Sigmoid colon (tissue), 7 donors: Measurements from ENCODE around the gene ASPG. TPM values are rescaled to one million over a fixed set of nuclear protein-coding genes. Genes with fewer than 3 reads are reported as not detected.

Source experiments
- DNase-seq: peaks from one replicate; pipeline ENCODE4 v3.0.0-alpha.2; 2019
- H3K27ac ChIP-seq, 4 donors: fragments of 200-600 bp; sonication (generic); one replicate each; pipeline ENCODE4 v1.5.1; 2016 to 2019; ENCODE audit warnings: mild to moderate bottlenecking in 1 of 4
- H3K27me3 ChIP-seq, 3 donors: fragments of 200-600 bp; sonication (generic); one replicate each; pipeline ENCODE4 v1.5.1; 2019; ENCODE audit warnings: mild to moderate bottlenecking in 1 of 3
- H3K36me3 ChIP-seq, 4 donors: fragments of 200-600 bp; sonication (generic); one replicate each; pipeline ENCODE4 v1.5.1; 2016 to 2019
- H3K4me1 ChIP-seq, 4 donors: fragments of 200-600 bp; sonication (generic); one replicate each; pipeline ENCODE4 v1.5.1; 2017 to 2019
- H3K4me3 ChIP-seq, 4 donors: fragments of 200-600 bp; sonication (generic); one replicate each; pipeline ENCODE4 v1.5.1; 2017 to 2019; ENCODE audit warnings: mild to moderate bottlenecking in 2 of 4, moderate library complexity in 1 of 4
- H3K9me3 ChIP-seq, 4 donors: fragments of 200-600 bp in 3 of 4; sonication (generic) in 3 of 4; one replicate each; pipeline versions ENCODE4 v1.5.1 to v1.6.1; 2013 to 2019
- CTCF ChIP-seq, 4 experiments: fragments of 450-650 bp in 3 of 4; fragments of 200-600 bp in 1 of 4; IDR thresholded peaks; one replicate each; pipeline ENCODE4 v1.5.1; 2016 to 2019; ENCODE audit warnings: antibody characterized with exemption in 4 of 4, mild to moderate bottlenecking in 3 of 4, moderate library complexity in 2 of 4
- EP300 ChIP-seq, 4 donors: sonication (generic); formaldehyde crosslinking; IDR thresholded peaks; one replicate each; pipeline ENCODE4 v1.6.1; 2017; ENCODE audit warnings: antibody characterized with exemption in 4 of 4
- POLR2A ChIP-seq, 2 donors: fragments of 450-650 bp; IDR thresholded peaks; one replicate each; pipeline ENCODE4 v1.6.1; 2016; ENCODE audit warnings: antibody characterized with exemption in 2 of 2, mild to moderate bottlenecking in 2 of 2, moderate library complexity in 2 of 2
- POLR2AphosphoS5 ChIP-seq, 4 donors: sonication (generic); formaldehyde crosslinking; IDR thresholded peaks; one replicate each; pipeline ENCODE4 v1.6.1; 2017; ENCODE audit warnings: antibody characterized with exemption in 4 of 4
- WGBS, 2 donors: extraction: QIAGEN DNeasy Blood & Tissue Kit; methylation state at CpG; one replicate each; pipeline ENCODE4 v1.1.7; 2013; 5-methylcytosine and 5-hydroxymethylcytosine counted together
- intact Hi-C: fragments of 100-400 bp; cut with DNase I; formaldehyde crosslinking; loops from one replicate; pipeline ENCODE4 v1.15.1; 2023
- polyA plus RNA-seq, 3 donors: library from polyadenylated mRNA; stranded (reverse); fragments of 200-250 nt; gene quantifications; one replicate each; pipeline ENCODE4 v1.2.3, GENCODE V29; 2013
- total RNA-seq, 4 donors: library from RNA; depleted of rRNA; stranded (reverse); fragments of >200 nt; gene quantifications; one replicate each; pipeline ENCODE4 v1.1.0, GENCODE V29; 2016
- donor health status: healthy with polysubstance abuse.
- donor health status: Bipolar disorder and iron deficiency.
- donor health status: healthy.

The ASPG gene
- total and polyA plus RNA-seq, 7 donors, result 0.14 to 24.6 (median 3.5) TPM; not detected in 1

- H3K4me1 ChIP-seq, result peaks cover 0 to 11% (median 2%) of the 10 kb centered on the region in 4 donors
- intact Hi-C loops, result no loop called here
- H3K27ac ChIP-seq, result no peak overlapping the region
- WGBS, 2 donors, result 18 to 66% methylated on average over 23 of the region's 23 CpGs
- H3K9me3 ChIP-seq, result no peaks in the 10 kb centered on the region
- no peak for DNase-seq
- H3K27me3 ChIP-seq, result peaks cover 18 to 44% (median 26%) of the 10 kb centered on the region in 3 donors
- no peak overlapping the region for H3K4me3 ChIP-seq
- H3K36me3 ChIP-seq, result no peaks in the 10 kb centered on the region
- TF ChIP-seq POLR2AphosphoS5 (IDR thresholded peaks at IDR 0.05), result no peak
- no peak for TF ChIP-seq POLR2A (IDR thresholded peaks at IDR 0.05)
- no peak for TF ChIP-seq CTCF (IDR thresholded peaks at IDR 0.05)
- TF ChIP-seq EP300 (IDR thresholded peaks at IDR 0.05), result no peak
Measured at GRCh38 chr14:104087981-104088850, 2.7 kb downstream of the ASPG start.

- Histone ChIP-seq H3K9me3 (no peaks in the 10 kb centered on the region), H3K36me3 (no peaks in the 10 kb centered on the region), H3K4me3 (no peak overlapping the region), H3K27me3 (peaks cover 12 to 38% (median 29%) of the 10 kb centered on the region in 3 donors), H3K27ac (no peak overlapping the region), H3K4me1 (peaks cover 0 to 11% (median 2%) of the 10 kb centered on the region in 4 donors)
- 91 to 93% methylated on average over 20 of the region's 20 CpGs for WGBS, 2 donors
- DNase-seq, result no peak
- no peak for TF ChIP-seq EP300 (IDR thresholded peaks at IDR 0.05)
- TF ChIP-seq POLR2AphosphoS5 (IDR thresholded peaks at IDR 0.05), result no peak
- no peak for TF ChIP-seq POLR2A (IDR thresholded peaks at IDR 0.05)
- no peak for TF ChIP-seq CTCF (IDR thresholded peaks at IDR 0.05)
- intact Hi-C loops, result no loop called here
Measured at GRCh38 chr14:104090071-104090748, 4.7 kb downstream of the ASPG start.

- no peak overlapping the region for H3K27ac ChIP-seq
- WGBS, 2 donors, result 38 to 61% methylated on average over 26 of the region's 26 CpGs
- no peaks in the 10 kb centered on the region for H3K36me3 ChIP-seq
- intact Hi-C loops, result no loop called here
- no peak for TF ChIP-seq POLR2A (IDR thresholded peaks at IDR 0.05)
- no peak for TF ChIP-seq POLR2AphosphoS5 (IDR thresholded peaks at IDR 0.05)
- TF ChIP-seq EP300 (IDR thresholded peaks at IDR 0.05), result no peak
- TF ChIP-seq CTCF (IDR thresholded peaks at IDR 0.05), result no peak
- peaks cover 5 to 33% (median 23%) of the 10 kb centered on the region in 3 donors for H3K27me3 ChIP-seq
- no peak overlapping the region for H3K4me3 ChIP-seq
- DNase-seq, result no peak
- no peaks in the 10 kb centered on the region for H3K9me3 ChIP-seq
- H3K4me1 ChIP-seq, result peaks cover 0 to 2% (median 0%) of the 10 kb centered on the region in 4 donors
Measured at GRCh38 chr14:104091061-104091926, 5.8 kb downstream of the ASPG start.

- no peaks in the 10 kb centered on the region for H3K9me3 ChIP-seq
- TF ChIP-seq CTCF (IDR thresholded peaks at IDR 0.05) (no peak), EP300 (IDR thresholded peaks at IDR 0.05) (no peak), POLR2AphosphoS5 (IDR thresholded peaks at IDR 0.05) (no peak), POLR2A (IDR thresholded peaks at IDR 0.05) (no peak)
- 79 to 84% methylated on average over 23 of the region's 23 CpGs for WGBS, 2 donors
- no peaks in the 10 kb centered on the region for H3K36me3 ChIP-seq
- H3K27me3 ChIP-seq, result peaks cover 0 to 24% (median 14%) of the 10 kb centered on the region in 3 donors
- H3K4me3 ChIP-seq, result no peak overlapping the region
- H3K27ac ChIP-seq, result no peak overlapping the region
- no peak for DNase-seq
- intact Hi-C loops, result no loop called here
- H3K4me1 ChIP-seq, result no peaks in the 10 kb centered on the region
Measured at GRCh38 chr14:104091927-104092771, 6.6 kb downstream of the ASPG start.
